ENCODE results near the gene SYCP1. TPM values are rescaled to one million over a fixed set of nuclear protein-coding genes. Genes with fewer than 3 reads are reported as not detected.

SYCP1 gene
- total RNA-seq, 4 donors from 2014 or later, result 0.29 TPM; not detected in 3

- no peak overlapping the region for H3K4me3 ChIP-seq (ENCODE audit: low read depth, poor library complexity, severe bottlenecking)
- no peak for TF ChIP-seq POLR2A (IDR thresholded peaks at IDR 0.05)
- TF ChIP-seq CTCF (IDR thresholded peaks at IDR 0.05), result no peak
- no peak for DNase-seq (ENCODE audit: low spot score in 2 of 2)
- intact Hi-C loops (cut with DNase I; ENCODE audit: low total_unique reads), result loop anchor here (10.0 kb wide), 1 partner anchor 63 kb away; no protein-coding TSS in a partner anchor
- WGBS, 2 donors, result 50 to 63% methylated on average over 1 of the region's 1 CpG
These were observed 127.6 kb downstream of the SYCP1 start for GRCh38 chr1:114982251-114982650.

- intact Hi-C loops (cut with DNase I; ENCODE audit: low total_unique reads), result loop anchor here (10.0 kb wide), 1 partner anchor 59 kb away; no protein-coding TSS in a partner anchor
- TF ChIP-seq CTCF (IDR thresholded peaks at IDR 0.05) (no peak), POLR2A (IDR thresholded peaks at IDR 0.05) (no peak)
- H3K4me3 ChIP-seq (ENCODE audit: low read depth, poor library complexity, severe bottlenecking), result no peak overlapping the region
- no peak for DNase-seq (ENCODE audit: low spot score in 2 of 2)
These were observed 131.6 kb downstream of the SYCP1 start for GRCh38 chr1:114986286-114986685.

- DNase-seq (ENCODE audit: low spot score in 2 of 2), result no peak
- no peak overlapping the region for H3K4me3 ChIP-seq (ENCODE audit: low read depth, poor library complexity, severe bottlenecking)
- WGBS, 2 donors, result 83 to 96% methylated on average over 1 of the region's 1 CpG
- TF ChIP-seq POLR2A (IDR thresholded peaks at IDR 0.05), result no peak
- no peak for TF ChIP-seq CTCF (IDR thresholded peaks at IDR 0.05)
- intact Hi-C loops (cut with DNase I; ENCODE audit: low total_unique reads), result loop anchor here (10.0 kb wide), 1 partner anchor 57 kb away; no protein-coding TSS in a partner anchor
These were observed 133.4 kb downstream of the SYCP1 start for GRCh38 chr1:114988095-114988494.

GRCh38 chr1:114997510-114998289, 143.0 kb downstream of the SYCP1 start:
- TF ChIP-seq CTCF (IDR thresholded peaks at IDR 0.05), result no peak
- no peak for TF ChIP-seq POLR2A (IDR thresholded peaks at IDR 0.05)
- H3K4me3 ChIP-seq (ENCODE audit: low read depth, poor library complexity, severe bottlenecking), result no peak overlapping the region
- DNase-seq (ENCODE audit: low spot score in 2 of 2), result no peak
- intact Hi-C loops (cut with DNase I; ENCODE audit: low total_unique reads), result no loop called here

GRCh38 chr1:115006191-115006590, 151.5 kb downstream of the SYCP1 start:
- 81 to 89% methylated on average over 2 of the region's 2 CpGs for WGBS, 2 donors
- intact Hi-C loops (cut with DNase I; ENCODE audit: low total_unique reads), result no loop called here
- no peak for DNase-seq (ENCODE audit: low spot score in 2 of 2)
- no peak for TF ChIP-seq CTCF (IDR thresholded peaks at IDR 0.05)
- no peak for TF ChIP-seq POLR2A (IDR thresholded peaks at IDR 0.05)
- no peak overlapping the region for H3K4me3 ChIP-seq (ENCODE audit: low read depth, poor library complexity, severe bottlenecking)

- DNase-seq (ENCODE audit: low spot score in 2 of 2), result no peak
- H3K4me3 ChIP-seq (ENCODE audit: low read depth, poor library complexity, severe bottlenecking), result no peak overlapping the region
- no peak for TF ChIP-seq CTCF (IDR thresholded peaks at IDR 0.05)
- no peak for TF ChIP-seq POLR2A (IDR thresholded peaks at IDR 0.05)
- intact Hi-C loops (cut with DNase I; ENCODE audit: low total_unique reads), result no loop called here
- WGBS, 2 donors, result 96 to 100% methylated on average over 1 of the region's 1 CpG
These were observed 157.3 kb downstream of the SYCP1 start for GRCh38 chr1:115012006-115012405.
